Measurements from ENCODE around the gene UAP1L1. TPM values are rescaled to one million over a fixed set of nuclear protein-coding genes. Genes with fewer than 3 reads are reported as not detected.

UAP1L1 gene
- total RNA-seq, 2 experiments from 2014 or later = 27.2 to 29.6 TPM

GRCh38 chr9:137037483-137037882, 39.8 kb upstream of the UAP1L1 start:
- ChIA-PET POLR2A (interaction anchor here (0.7 kb wide), 1 partner anchor 279 kb away, joined by 3 read pairs; no protein-coding TSS in a partner anchor), CTCF (interaction anchor here (1.3 to 7.5 kb wide), 3 partner anchors 9 to 92 kb away, joined by 4 to 46 read pairs (median 43); partner anchors contain the start of genes ABCA2, C8G, FBXW5 and NPDC1)

GRCh38 chr9:137038916-137039315, 38.4 kb upstream of the UAP1L1 start:
- CTCF ChIA-PET = interaction anchor here (1.0 to 7.5 kb wide), 4 partner anchors 9 to 28 kb away, joined by 3 to 43 read pairs (median 7); partner anchors contain the start of gene NPDC1
- POLR2A ChIA-PET = no interaction called here

GRCh38 chr9:137039611-137040366, 37.5 kb upstream of the UAP1L1 start:
- CTCF ChIA-PET = interaction anchor here (1.0 to 7.5 kb wide), 4 partner anchors 8 to 35 kb away, joined by 3 to 43 read pairs (median 7); partner anchors contain the start of gene NPDC1
- POLR2A ChIA-PET = interaction anchor here (0.8 kb wide), 1 partner anchor 9 kb away, joined by 3 read pairs; no protein-coding TSS in a partner anchor

DNA sequence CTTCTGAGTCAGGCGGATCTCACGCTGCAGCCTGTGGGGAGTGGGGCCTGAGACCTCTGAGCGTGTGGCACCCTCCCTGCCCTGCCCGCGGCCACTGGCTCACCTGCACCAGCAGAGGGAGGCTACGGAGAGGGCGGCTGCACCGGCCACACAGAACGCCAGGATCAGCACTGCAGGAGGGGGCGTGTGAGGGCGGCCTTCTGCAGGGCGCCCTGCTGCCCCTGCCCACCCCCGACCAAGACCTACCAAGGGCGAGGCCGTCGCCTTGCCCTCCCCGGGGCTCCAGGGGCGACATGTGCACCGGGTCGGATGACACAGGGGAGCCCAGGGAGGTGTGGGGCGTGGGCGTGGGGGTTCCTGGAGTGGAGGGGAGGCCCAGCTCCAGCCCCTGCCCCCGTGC, 36.7 kb upstream of the UAP1L1 start:
- ChIA-PET POLR2A (no interaction called here), CTCF (interaction anchor here (1.0 to 7.5 kb wide), 2 partner anchors 7 to 34 kb away, joined by 3 to 43 read pairs; partner anchors contain the start of gene NPDC1)

DNA sequence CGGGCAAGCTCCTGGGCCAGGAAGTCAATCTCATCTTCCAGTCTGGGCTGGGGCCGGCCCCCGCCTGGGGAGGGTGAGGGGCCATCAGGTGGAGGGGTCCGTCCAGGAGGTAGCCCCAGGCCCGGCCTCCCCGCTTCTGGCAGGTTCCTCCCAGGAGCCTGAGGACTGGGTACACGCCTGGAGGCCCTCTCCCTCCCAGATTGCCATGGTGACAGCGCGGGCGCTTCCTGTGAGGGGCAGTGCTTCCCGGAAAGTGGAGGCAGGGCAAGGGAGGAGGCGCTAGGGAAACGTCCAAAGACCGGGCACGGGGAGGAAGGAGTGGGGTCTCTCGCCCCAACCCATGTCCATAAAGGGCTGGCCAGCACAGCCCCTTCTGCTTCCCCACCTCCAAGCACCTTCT, 36.2 kb upstream of the UAP1L1 start:
- CTCF ChIA-PET = no interaction called here

DNA sequence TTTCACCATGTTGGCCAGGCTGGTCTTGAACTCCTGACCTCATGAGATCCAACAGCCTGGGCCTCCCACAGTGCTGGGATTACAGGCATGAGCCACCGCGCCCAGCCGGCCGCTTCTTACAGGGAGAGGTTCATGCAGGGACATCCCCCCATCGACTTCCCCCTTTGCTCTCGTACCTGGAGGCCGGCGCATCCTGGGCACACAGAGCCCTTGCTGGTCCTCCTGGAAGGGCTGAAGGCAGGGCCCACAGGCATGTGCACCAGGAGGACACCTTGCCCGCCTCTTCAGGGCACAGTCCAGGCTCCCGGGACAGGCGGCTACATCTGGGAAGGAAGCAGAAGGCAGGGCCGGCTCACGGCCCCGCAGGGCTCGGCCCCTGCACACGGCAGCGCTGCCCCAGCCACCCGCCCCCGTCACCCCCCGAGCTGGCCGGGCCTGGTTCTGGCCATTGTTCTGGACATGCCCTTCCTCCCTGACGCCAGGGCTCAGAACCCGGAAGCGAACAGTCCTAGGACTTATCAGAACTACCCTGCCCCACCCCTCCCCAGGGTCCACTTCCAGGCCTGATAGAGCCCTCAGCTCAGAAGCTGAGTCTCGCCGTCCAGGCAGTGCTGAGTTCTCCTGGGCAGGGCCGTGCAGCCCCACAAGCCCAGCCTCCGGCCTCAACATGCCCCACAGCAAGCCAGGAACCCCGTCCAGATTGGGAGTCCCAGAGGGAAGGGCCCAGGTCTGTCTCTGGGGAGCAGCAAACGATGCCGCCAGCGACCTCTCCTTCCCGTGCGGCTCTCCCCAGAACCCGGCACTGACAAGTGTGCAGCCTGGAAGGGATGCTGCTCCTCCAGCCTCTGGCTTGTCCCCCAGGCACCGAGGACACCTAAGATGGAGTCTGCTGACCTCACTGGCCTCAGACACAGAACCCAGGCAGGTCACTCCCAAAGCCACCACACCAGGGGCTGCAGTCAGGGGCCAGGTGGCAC, 34.3 kb upstream of the UAP1L1 start:
- CTCF ChIA-PET = interaction anchor here (0.7 to 2.4 kb wide), 5 partner anchors 8 to 21 kb away, joined by 3 to 17 read pairs (median 8); no protein-coding TSS in a partner anchor
- POLR2A ChIA-PET = interaction anchor here (0.7 kb wide), 1 partner anchor 50 kb away, joined by 9 read pairs; no protein-coding TSS in a partner anchor

More for the DNA sequence above, 36.2 kb upstream of the UAP1L1 start:
- POLR2A ChIA-PET = no interaction called here

- ChIA-PET POLR2A (interaction anchor here (1.2 kb wide), 1 partner anchor 9 kb away, joined by 6 read pairs; no protein-coding TSS in a partner anchor), CTCF (interaction anchor here (1.0 to 2.4 kb wide), 8 partner anchors 9 to 183 kb away, joined by 3 to 17 read pairs (median 5); partner anchors contain the start of gene RNF224)
Observed at GRCh38 chr9:137044037-137044436, 33.3 kb upstream of the UAP1L1 start.

DNA sequence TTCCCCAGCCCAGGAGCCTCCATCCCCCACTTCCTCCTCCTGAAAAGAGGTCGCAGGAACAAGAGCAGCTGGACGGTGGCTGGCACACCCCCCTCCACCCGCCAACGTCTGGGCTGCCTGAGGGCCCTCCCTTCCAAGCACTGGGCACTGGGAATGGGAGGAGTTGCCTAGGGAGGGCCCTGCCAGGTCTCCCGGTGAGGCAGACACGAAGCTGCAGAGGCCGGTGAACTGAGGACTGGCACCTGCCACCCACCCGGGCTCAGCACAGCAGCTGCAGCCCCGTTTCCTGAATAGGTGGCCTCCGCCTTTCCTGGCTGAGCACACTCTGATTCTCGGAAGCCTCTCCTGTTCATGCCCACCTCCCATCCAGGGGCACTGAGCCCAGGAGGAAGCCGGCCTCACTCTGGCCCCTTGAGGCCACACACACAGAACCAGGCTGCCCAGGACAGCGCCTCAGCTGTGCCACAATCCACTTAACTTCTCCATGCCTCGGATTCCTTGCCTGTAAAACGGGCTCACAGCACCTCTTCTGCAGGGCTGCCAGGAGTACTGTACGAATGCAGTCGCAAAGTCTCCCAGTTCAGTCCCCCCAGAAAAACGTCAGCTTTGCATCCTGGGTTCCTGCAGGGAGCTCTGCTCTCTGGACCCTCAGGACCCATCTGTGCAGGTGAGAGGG, 32.7 kb upstream of the UAP1L1 start:
- POLR2A ChIA-PET = interaction anchor here (0.7 to 1.2 kb wide), 2 partner anchors 10 to 23 kb away, joined by 6 to 10 read pairs; no protein-coding TSS in a partner anchor
- CTCF ChIA-PET = interaction anchor here (0.8 to 2.4 kb wide), 11 partner anchors 10 to 192 kb away, joined by 3 to 17 read pairs (median 4); partner anchors contain the start of genes FUT7 and RNF224

DNA sequence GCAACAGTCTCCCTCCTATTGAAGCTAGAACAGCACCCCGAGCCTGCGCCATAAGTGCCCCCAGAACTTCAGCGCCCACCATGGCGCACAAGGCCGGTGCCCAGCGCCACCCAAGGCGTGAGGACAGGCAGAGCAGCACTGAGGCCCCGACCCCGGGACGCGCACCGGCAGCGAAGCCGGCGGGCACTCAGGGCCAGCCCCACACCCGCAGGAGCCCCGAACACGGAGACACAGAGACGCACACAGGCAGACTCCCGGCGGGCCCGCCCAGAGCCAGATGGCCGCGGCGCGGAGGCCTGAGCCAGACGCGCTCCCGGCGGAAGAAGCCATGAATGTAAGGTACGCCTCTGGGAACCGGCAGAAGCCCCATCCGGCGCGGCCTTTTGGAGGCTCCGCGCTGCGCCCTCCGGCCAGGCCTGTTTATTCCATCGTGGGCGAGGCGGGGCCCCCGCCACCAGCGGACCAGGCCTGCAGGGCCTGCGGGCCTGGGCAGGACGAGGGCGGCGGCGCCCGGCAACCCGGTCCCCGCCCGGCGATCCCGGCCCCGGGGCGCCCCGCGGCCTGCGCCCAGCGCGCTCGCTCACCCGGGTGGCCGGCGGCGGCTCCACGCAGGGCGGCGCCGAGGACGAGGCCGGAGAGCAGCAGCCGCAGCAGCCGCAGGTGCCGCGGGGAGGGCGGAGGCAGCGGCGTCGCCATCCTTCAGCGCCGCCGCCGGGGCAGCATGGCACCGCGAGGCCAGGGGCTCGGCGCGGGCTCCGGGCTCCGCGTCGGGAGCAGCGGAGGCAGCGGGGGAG, 31.8 kb upstream of the UAP1L1 start:
- ChIA-PET POLR2A (interaction anchor here (0.6 to 1.2 kb wide), 2 partner anchors 11 to 246 kb away, joined by 3 to 6 read pairs; no protein-coding TSS in a partner anchor), CTCF (interaction anchor here (0.8 to 4.8 kb wide), 15 partner anchors 9 to 256 kb away, joined by 3 to 120 read pairs (median 4); partner anchors contain the start of genes ABCA2, FUT7 and SAPCD2)

DNA sequence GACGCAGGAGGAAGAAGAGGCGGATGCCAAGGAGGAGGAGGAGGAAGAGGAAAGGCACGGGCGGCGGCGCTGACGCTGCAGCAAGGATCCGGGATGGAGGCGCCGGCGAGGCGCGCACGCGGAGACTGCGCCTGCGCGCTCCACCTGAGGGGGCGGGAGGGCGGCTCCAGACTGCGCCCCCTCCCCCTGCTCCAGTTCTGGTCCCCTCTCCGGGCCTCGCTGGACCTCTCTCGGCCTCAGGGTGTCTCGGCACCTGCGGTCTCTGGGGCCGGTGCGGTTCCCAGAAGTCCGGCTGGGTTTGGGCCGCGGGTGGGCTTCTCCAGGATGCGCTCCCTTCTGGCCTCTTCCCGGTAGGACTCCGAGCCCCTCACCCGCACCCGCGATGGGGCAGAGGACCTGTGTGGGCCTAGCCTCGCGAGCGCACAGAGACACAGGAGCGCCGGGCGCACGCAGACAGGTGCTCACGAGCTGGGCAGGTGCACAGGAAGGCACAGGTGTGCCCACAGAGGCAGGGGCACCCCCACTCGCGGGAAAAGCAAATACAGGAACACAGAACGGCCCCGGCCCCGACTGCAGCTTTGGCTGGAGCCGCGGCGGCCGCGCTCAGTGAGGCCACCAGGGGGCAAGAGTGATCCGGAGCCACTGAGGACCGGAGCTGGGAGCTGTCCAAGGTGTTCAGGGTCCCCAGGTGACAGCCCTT, 31.1 kb upstream of the UAP1L1 start, which contains the start of gene NPDC1:
Gene NPDC1, minus strand, starts transcription at position 90 of the 700 bp plus-strand sequence. CDS start 188 bp downstream, outside the sequence.
- ChIA-PET CTCF (interaction anchor here (0.6 to 4.8 kb wide), 27 partner anchors 9 to 257 kb away, joined by 3 to 120 read pairs (median 4); partner anchors contain the start of genes ABCA2, FUT7, MAN1B1 and PAXX), POLR2A (interaction anchor here (0.6 to 1.3 kb wide), 6 partner anchors 11 to 249 kb away, joined by 3 to 8 read pairs (median 4); partner anchors contain the start of gene MAN1B1)

GRCh38 chr9:137048655-137049543, 28.4 kb upstream of the UAP1L1 start:
- ChIA-PET POLR2A (interaction anchor here (0.9 kb wide), 1 partner anchor 9 kb away, joined by 3 read pairs; no protein-coding TSS in a partner anchor), CTCF (interaction anchor here (1.0 to 4.8 kb wide), 6 partner anchors 12 to 150 kb away, joined by 3 to 120 read pairs (median 8); partner anchors contain the start of genes CLIC3 and SAPCD2)

GRCh38 chr9:137049544-137050449, 27.5 kb upstream of the UAP1L1 start:
- ChIA-PET POLR2A (no interaction called here), CTCF (interaction anchor here (0.6 to 4.8 kb wide), 6 partner anchors 11 to 171 kb away, joined by 3 to 120 read pairs (median 6); partner anchors contain the start of genes CLIC3 and SAPCD2)

DNA sequence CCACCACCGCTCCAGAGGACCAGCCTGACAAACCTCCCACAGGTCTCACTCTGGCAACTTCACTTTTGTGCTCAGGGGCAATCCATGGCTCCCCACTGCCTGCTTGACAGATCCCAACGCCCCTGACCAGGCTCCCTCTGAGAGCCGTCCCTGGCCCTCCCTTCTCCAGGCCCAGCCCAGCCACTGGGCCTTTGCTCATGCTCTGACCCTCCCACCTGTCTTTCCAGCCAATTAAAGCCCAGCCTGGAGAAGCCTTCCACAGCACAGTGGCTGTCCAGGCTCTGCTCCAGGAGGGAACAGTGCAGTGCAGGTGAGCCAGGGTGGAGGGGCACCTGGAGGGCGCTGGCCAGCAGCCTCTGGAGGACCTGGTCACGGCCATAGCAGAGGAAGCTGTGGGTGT, 26.7 kb upstream of the UAP1L1 start:
- CTCF ChIA-PET = interaction anchor here (4.8 kb wide), 1 partner anchor 17 kb away, joined by 120 read pairs; the partner anchor contains the start of gene SAPCD2
- POLR2A ChIA-PET = no interaction called here

DNA sequence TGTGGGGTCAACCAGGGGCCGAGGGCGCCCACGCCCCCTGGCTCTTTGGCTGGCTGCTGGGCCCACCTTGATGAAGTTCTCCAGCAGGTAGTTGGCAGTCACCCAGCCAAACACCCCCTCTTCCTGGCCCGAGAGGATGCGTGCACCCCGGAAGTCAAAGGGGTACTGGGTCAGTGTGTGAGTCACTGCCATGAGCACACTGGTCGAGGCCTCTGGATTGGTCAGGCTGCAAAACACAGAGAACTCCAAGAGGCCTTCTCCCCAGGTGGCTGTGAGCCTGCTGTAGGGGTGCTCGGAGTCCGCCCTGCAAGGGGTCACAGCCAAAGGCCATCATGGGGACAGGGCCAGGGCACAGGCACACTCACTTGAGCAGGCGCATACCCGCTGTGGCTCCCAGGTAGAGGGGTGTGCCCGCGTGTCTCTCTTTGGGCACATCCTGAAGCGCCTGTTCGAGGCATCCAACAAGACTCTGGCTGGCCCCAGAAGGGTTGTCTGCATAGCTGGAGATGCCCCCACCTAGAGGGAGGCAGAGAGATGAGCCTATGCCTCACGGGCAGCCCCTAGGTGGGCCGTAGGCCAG, 26.1 kb upstream of the UAP1L1 start:
- ChIA-PET POLR2A (no interaction called here), CTCF (interaction anchor here (2.7 kb wide), 1 partner anchor 17 kb away, joined by 13 read pairs; no protein-coding TSS in a partner anchor)
